Measurements from ENCODE around the gene FBN2.

- no peak for TF ChIP-seq CTCF (IDR thresholded peaks at IDR 0.05)
- TF ChIP-seq POLR2A (IDR thresholded peaks at IDR 0.05), result no peak
Measured at GRCh38 chr5:128537221-128537999, 635 bp downstream of the FBN2 start.

All from lower leg skin (tissue), 3 donors.